Activated CD4-positive, CD25-positive, alpha-beta regulatory T cell treated with anti-CD3 and anti-CD28 coated beads, Interleukin-2, amount 50 U/mL, for 72 hours (primary cell): ENCODE results near the gene PIEZO1.

ENCODE experiments used
- DNase-seq: peaks from one replicate; pipeline ENCODE4 v3.0.0; 2021

The PIEZO1 gene

GRCh38 chr16:88764913-88765349, 20.1 kb downstream of the PIEZO1 start:
- DNase-seq, result no peak

- DNase-seq, result no peak
These were observed 20.9 kb downstream of the PIEZO1 start for GRCh38 chr16:88764080-88764479.

GRCh38 chr16:88763502-88764053, 21.4 kb downstream of the PIEZO1 start:
- DNase-seq, result no peak

- DNase-seq, result no peak
These were observed 22.1 kb downstream of the PIEZO1 start for GRCh38 chr16:88762941-88763340.

- no peak for DNase-seq
These were observed 22.7 kb downstream of the PIEZO1 start for GRCh38 chr16:88762258-88762870.

GRCh38 chr16:88761830-88762229, 23.2 kb downstream of the PIEZO1 start:
- no peak for DNase-seq

GRCh38 chr16:88761143-88761534, 23.9 kb downstream of the PIEZO1 start:
- DNase-seq, result no peak

GRCh38 chr16:88760424-88761142, 24.4 kb downstream of the PIEZO1 start:
- no peak for DNase-seq

GRCh38 chr16:88759976-88760350, 25.1 kb downstream of the PIEZO1 start:
- DNase-seq, result no peak

GRCh38 chr16:88759245-88759975, 25.6 kb downstream of the PIEZO1 start:
- DNase-seq, result no peak

GRCh38 chr16:88758944-88759244, 26.1 kb downstream of the PIEZO1 start:
- DNase-seq, result no peak

- DNase-seq, result no peak
These were observed 26.6 kb downstream of the PIEZO1 start for GRCh38 chr16:88758227-88758943.

GRCh38 chr16:88755745-88756443, 29.1 kb downstream of the PIEZO1 start:
- no peak for DNase-seq

GRCh38 chr16:88754912-88755744, 29.9 kb downstream of the PIEZO1 start:
- DNase-seq, result no peak

- no peak for DNase-seq
These were observed 30.7 kb downstream of the PIEZO1 start for GRCh38 chr16:88754109-88754911.

- DNase-seq, result no peak
These were observed 31.4 kb downstream of the PIEZO1 start for GRCh38 chr16:88753602-88754001.

- no peak for DNase-seq
These were observed 31.8 kb downstream of the PIEZO1 start for GRCh38 chr16:88753191-88753590.

- no peak for DNase-seq
These were observed 32.5 kb downstream of the PIEZO1 start for GRCh38 chr16:88752386-88753002.

GRCh38 chr16:88750854-88751253, 34.2 kb downstream of the PIEZO1 start:
- no peak for DNase-seq

GRCh38 chr16:88749358-88749757, 35.7 kb downstream of the PIEZO1 start:
- DNase-seq, result no peak
